ENCODE results near the gene NPAT.

NPAT gene

DNA sequence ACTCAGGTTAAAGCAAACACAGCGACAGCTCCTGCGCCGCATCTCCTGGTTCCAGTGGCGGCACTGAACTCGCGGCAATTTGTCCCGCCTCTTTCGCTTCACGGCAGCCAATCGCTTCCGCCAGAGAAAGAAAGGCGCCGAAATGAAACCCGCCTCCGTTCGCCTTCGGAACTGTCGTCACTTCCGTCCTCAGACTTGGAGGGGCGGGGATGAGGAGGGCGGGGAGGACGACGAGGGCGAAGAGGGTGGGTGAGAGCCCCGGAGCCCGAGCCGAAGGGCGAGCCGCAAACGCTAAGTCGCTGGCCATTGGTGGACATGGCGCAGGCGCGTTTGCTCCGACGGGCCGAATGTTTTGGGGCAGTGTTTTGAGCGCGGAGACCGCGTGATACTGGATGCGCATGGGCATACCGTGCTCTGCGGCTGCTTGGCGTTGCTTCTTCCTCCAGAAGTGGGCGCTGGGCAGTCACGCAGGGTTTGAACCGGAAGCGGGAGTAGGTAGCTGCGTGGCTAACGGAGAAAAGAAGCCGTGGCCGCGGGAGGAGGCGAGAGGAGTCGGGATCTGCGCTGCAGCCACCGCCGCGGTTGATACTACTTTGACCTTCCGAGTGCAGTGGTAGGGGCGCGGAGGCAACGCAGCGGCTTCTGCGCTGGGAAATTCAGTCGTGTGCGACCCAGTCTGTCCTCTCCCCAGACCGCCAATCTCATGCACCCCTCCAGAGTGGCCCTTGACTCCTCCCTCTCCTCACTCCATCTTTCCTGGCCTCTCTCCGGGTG, at the start of gene NPAT, which contains the start of gene ATM:
Gene NPAT (minus strand): TSS at position 65 of the 774 bp plus-strand sequence. CDS start 102 bp downstream, outside the sequence.
Gene ATM (plus strand): TSS at position 494 of the 774 bp plus-strand sequence. CDS start 4,558 bp downstream, outside the sequence.
- DNase-seq (ENCODE audit: low read depth), result peak; percentile 98

DNA sequence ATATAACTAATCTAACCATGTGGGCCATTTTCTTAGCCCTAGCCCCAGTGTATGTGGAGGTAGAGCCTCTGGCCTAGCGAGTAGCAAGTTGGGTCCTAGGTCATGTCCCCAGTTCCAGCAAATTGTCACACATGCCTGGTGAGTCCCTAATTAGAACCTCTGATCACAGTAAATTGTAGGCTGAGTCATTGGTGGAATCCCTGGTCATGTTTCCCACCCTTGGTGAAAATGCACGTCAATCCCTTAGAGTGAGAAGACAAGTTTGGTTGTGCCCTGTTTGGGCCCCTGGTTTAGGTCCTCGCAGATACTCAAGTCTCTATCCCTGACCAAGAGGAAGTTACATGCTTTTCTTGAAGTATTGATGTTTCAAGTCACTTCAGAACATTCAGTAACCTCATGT, 47.1 kb upstream of the NPAT start:
- no peak for DNase-seq (ENCODE audit: low read depth)

DNA sequence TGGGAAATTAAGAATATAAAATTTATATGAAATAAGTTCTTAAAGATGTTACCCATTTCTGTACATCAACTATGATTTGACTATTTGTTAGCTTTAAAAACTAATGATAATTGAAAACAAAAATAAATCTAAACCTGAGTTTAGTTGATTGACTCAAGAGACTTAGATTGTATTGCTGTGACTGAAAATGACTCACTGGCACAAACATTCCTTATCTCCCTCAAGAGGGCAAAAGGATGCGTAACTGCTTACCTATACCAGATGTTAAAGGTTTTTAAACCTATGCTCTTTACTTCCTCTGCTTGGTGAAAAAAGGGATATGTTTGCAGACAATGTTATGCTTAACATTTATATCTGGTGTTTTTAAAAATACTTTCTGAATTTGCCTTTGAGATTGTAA, 30.7 kb upstream of the NPAT start:
- DNase-seq (ENCODE audit: low read depth), result no peak

DNA sequence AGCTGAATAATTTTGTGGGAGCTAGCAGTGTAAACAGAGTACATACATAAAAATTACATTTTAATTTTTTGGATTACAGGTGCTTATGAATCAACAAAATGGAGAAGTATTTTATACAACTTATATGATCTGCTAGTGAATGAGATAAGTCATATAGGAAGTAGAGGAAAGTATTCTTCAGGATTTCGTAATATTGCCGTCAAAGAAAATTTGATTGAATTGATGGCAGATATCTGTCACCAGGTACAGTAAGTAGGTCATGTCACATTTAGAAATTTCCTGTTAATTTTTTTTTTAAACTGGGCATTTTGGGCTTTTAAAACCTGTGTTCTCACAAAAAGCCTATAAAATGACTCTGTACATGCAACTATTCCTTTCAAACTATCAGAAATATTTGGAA, 24.4 kb upstream of the NPAT start:
- no peak for DNase-seq (ENCODE audit: low read depth)

DNA sequence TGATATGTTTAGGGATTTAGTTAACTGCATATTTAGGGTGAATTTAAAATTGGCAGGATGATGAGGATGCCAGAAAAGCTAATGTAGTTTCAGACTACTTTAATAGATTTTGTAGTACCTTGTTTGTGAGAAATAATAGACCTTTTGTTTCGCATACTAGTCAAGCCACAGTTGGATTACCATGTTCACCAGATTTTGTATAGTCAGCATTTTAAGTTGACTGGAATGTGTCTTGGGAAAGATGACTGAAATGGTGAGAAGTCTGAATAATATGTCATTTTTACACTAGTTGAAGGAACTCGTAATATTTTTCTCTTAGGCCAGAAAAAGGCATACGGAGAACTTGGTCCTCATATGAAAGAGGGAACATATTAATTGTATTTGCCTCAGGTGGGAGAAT, 23.9 kb upstream of the NPAT start:
- DNase-seq (ENCODE audit: low read depth), result no peak

DNA sequence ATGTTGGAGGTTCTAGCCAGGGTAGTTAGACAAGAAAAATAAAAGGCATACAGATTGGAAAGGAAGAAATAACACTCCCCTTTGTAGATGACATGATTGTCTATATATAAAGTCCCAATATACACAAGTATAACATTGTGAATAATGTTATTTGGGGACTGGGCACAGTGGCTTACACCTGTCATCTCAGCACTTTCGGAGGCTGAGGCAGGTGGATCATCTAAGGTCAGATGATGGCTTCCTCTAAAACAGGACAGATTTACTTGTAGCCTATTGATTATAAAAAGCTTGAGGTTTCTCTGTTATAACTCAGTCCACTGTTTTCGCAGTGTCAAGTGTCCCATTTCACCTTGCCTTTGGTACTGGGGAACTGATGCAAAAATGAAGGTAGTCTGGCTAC, 20.0 kb upstream of the NPAT start:
- no peak for DNase-seq (ENCODE audit: low read depth)

DNA sequence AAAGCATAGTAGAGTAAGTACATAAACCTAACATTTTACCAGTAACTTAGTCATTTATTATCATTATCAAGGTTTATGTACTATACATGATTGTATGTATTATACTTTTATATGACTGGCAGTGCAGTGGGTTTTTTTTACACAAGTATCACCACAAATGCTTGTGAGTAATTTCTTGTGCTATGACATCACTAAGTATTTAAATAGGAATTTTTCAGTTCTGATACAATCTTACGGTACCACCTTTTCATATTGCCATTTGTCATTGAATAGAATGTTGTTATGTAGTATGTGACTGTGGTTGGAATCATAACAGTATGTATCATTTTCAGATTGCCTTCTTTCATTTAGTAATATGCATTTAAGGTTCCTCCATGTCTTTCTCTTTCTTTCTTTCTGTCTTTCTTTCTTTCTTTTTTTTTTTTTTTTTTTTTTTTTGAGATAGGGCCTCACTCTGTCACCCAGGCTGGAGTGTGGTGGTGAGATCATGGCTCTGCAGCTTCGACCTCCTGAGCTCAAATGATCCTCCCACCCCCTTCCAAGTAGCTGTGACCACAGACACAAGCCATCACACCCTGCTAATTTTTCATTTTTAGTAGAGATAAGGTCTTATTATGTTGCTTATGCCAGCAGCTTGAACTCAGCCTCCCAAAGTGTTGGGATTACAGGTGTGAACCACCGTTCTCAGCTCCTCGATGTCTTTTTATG, 19.0 kb upstream of the NPAT start:
- DNase-seq (ENCODE audit: low read depth), result peak; percentile 32

DNA sequence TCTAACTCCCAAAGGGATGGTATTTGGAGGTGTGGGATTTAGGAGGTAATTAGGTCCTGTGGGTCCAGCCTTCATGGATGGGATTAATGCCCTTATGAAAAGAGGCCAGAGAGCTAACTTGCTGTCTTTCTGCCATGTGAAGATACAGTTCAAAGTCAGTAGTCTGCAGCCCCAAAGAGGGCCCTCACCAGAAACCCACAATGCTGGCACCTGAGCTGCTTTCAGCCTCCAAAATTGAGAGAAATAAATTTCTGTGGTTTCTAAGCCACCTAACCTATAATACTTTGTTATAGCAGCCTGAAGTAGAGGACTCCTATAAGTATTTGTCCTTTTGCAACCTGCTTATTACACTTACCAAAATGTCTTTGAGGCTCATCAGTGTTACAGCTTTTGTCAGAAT, 16.6 kb upstream of the NPAT start:
- no peak for DNase-seq (ENCODE audit: low read depth)

DNA sequence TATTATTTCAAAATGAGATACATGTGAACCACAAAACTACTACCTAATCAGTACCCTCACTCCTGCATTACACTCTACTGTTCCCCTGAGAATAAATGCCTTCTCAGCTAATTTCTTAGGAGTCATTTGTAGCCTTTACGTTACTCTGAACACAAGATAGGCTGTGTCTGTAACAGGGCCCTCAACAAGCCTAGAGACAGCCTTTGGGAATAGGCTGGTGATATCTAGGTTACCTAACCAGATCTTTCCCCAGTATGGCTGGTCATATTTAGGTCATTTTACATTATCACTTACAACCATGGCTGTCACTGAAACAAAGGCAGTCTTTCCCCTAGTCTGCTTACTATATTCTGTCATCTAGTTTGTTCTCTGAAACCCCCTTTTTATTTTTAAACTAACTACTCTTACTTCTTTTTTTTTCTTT, 14.6 kb upstream of the NPAT start:
- no peak for DNase-seq (ENCODE audit: low read depth)

DNA sequence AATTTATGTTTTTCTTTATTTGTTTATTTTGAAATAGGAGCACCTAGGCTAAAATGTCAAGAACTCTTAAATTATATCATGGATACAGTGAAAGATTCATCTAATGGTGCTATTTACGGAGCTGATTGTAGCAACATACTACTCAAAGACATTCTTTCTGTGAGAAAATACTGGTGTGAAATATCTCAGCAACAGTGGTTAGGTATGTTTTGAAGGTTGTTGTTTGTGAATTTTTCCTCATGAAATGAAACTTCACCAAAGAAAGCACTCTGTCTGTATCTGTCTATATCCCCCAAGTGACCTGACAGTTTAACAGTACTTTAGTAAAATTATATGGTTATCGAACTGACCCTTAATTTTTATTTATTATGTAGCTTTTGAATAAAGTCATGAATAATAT, 13.2 kb upstream of the NPAT start:
- DNase-seq (ENCODE audit: low read depth), result no peak

DNA sequence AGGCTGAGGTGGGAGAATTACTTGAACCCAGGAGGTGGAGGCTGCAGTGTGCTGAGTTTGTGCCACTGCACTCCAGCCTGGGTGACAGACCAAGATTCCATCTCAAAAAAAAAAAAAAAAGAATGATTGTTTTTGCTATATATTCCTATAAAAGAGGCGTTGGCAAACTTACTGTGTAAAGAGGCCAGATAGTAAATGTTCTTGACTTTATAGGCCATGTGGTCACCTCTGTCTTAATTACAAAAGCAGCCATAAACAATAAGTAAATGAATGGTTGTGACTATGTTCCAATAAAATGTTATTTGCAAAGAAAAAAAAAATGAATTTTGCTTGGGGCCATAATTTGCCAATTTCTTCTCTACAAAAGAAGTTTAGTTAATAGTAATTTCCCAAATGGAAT, 12.8 kb upstream of the NPAT start:
- no peak for DNase-seq (ENCODE audit: low read depth)

DNA sequence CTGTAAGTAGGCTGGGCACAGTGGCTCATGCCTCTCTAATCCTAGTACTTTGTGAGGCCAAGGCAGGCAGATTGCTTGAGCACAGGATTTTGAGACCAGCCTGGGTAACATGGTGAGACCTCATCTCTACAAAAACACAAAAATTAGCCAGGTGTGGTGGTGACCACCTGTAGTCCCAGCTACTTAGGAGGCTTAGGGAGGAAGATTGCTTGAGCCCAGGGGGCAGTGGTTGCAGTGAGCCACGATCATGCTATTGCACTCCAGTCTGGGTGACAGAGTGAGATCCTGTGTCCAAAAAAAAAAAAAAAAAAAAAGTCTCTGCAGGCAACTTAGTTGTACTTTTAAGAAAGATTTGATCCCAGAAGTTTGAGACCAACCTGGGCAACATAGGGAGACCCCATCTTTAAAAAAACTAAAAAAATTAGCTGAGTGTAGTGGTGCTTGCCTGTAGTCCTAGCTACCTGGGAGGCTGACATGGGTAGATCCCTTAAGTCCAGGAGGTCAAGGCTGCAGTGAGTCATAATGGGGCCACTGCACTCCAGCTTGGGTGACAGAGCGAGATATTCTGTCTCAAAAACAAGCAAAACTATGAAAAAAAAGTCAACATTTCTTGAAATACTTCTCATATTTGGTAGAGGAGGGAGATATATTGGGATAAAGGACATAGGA, 11.0 kb upstream of the NPAT start:
- DNase-seq (ENCODE audit: low read depth), result no peak

DNA sequence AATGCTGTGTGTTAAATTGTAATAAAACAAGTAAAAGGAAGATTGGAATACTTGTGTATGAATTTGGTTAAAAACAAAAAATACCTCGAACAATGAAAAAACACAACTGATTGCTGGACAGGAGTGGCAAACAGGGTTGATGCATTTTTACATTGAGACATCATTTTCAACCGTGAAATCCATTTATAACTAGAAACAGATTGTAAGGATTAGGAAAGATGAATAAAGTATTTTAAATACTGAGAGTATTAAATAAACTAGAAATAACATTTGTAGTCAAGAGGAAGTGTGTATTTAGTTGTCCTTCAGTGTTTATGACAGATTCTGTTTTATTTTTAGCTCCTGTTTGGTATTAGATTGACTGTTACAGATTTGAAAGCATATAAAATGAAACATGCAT, 5.8 kb upstream of the NPAT start:
- DNase-seq (ENCODE audit: low read depth), result no peak

DNA sequence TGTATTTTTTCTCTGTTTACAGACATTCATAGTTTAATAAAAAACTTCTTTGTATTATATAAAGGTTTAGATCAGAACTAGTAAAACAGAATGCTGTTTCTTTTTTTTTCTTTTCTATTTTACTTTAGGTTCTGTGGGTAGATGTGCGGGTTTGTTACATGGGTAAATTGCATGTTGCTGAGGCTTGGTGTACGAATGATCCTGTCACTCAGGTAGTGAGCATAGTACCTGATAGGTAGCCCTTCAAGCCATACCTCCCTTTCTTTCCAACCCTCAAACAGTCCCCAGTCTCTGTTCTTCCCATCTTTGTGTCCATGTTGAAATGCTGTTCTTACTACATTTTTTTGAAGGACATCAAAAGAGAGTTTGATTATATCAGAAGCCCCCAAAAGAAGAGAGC, 3.6 kb upstream of the NPAT start:
- no peak for DNase-seq (ENCODE audit: low read depth)

DNA sequence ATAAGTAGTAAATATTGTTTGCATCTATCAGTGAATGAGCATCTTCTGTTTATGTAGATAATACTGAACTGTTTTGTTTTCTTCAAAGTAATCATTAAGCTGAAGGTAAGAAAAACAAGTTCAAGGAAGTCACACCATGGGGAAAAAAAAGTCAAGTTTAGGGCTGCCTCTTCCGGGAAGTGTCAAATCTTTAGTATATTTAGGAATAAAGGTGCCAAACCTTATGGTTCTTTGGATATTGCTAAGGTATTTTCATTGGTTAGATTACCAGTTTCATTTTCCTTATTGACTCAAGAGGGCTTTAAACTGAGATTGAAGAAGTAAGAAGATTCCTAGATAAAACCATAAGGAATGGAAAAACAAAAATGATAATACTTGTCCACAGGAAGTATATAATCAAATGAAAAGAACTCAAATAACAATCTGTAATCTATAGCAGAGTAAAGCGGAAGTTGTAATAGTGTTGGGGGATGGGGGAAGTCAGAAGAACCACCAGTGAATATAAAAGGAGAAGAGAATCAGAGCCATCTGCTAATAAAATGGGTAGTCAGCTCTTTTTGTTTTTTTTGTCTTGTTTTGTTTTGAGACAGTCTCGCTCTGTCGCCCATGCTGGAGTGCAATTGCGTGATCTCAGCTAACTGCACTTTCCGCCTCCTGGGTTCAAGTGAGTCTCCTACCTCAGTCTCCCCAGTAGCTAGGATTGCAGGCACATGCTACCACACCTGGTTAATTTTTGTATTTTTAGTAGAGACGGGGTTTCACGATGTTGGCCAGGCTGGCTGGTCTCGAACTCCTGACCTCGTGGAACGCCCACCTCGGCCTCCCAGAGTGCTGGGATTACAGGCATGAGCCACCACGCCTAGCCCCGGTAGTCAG, 2.7 kb upstream of the NPAT start:
- DNase-seq (ENCODE audit: low read depth), result no peak

DNA sequence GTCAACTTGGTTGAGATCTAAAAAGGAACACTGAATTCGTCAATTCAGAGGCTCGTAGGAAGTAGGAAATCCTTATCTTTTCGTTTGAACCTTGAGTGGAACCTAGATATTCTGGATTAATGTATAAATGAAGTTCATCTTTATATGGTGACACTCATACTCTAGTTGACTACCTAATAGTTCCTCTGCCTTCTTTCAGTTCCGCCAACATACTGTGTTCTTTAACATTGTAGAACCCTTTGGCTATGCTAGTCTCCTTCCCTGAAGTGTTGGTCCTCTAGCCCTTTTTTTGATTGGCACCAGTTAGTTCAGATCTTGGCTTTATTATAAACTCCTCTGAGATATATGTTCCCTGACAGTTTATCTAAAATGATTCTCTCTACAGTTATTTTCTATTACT, 1.9 kb upstream of the NPAT start:
- DNase-seq (ENCODE audit: low read depth), result no peak

DNA sequence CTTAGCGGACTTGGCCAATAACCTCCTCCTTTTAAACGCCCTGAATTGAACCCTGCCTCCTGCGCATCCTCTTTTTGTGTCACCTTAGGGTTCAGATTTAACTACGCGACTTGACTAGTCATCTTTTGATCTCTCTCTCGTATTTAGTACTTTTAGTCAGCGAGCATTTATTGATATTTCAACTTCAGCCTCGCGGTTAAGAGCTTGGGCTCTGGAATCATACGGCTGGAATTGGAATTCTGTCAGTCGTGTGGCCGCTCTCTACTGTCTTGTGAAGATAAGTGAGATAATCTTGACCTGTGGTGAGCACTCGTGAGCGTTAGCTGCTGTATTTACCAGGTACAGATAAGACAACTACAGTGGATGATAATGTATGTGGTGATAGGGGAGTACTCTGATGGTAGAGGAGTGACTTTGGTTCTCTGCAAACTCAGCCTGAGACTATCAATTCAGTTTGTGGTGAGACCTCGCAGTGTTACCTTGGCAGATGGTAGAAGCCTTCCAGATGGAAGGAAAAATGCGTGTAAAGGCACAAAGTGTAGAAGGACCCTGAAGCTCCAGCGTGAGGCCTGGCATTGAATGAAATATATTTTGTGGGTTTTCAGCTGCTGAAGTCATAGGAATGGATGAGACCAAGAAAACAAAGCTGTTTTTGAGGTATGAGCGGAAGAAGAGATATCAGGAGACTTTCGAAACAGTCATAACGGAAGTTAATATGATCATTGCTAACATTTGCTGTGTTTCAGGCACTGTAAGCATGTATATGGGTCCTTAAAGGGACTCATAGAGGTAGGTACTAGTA, 1.1 kb upstream of the NPAT start:
- DNase-seq (ENCODE audit: low read depth), result no peak

DNA sequence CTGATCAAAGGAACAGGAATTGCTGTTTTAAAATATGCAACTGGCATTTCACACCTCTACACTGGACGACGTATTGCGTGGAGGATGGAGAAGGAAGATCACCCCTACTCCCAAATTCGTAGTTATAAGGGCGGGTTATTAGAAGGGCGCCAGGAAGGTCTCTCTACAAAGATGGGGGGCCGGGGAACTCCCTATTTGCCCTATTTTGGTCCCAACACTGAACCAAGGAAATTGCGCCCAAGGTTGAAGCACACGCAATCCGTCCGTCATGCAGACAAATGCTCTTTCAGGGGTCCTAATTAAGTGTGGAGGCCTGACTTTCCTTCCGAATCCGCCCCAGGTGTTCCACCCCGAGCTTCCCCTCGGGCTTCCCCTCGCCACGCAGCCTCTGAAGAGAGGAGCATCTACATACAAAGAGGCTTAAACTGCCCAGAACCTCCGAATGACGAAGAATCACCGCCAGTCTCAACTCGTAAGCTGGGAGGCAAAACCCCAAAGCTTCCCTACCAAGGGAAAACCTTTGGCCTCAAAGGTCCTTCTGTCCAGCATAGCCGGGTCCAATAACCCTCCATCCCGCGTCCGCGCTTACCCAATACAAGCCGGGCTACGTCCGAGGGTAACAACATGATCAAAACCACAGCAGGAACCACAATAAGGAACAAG, 396 bp downstream of the NPAT start:
- DNase-seq (ENCODE audit: low read depth), result no peak

DNA sequence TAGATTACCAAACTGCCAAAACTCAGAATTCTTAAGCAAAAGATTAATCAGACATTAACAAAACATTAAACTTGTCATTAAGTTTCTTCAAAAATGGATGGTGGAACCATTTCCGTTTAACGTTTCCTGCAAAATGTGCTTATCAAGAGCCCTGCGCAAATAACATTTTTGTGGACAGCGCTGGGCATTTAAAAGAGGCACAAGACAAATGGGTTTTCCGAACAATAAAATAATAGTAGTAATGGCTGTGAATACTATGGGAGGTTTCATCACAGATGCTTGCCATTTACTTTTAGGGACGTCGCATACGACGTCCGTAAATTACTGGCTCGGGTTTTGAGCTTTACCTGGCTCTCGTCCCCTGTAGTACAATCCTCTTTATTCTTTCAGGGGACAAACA, 1.1 kb downstream of the NPAT start:
- DNase-seq (ENCODE audit: low read depth), result no peak

DNA sequence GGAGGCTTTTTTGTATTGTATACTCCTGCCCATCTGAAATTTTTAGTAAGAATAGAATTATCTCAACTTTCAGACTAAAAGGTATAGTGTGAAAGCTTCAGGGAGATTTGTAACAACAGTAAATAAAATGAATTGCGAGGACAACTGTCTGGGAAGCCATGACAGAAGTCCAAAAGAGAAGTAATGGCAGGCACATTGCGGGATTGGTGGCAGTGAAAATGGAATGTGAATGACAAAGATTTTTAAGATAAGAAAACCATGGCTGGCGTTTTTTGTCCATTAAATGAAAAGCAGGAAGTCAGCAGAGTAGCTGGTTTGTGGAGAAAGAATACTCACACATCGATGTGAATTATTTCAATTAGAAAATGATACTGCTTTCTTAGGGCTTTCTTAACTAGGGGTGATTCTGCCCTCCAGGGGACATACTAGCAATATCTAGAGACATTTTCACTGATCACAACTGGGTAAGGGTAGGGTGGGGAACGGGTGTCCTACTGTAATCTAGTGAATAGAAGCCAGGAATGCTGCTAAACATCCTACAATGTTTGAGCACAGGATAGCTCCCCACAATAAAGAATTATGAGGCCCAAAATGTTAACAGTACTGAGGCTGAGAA, 1.6 kb downstream of the NPAT start:
- DNase-seq (ENCODE audit: low read depth), result no peak

All from stimulated activated CD8-positive, alpha-beta memory T cell treated with anti-CD3 and anti-CD28 coated beads, Interleukin-4, amount 100 ng/mL, for 24 hours (primary cell).